Coronary artery (tissue), 2 donors: ENCODE measurements around the gene ITGB8.
A peak's percentile ranks its signal among the peaks of the same experiment; 100 is the strongest.

Source experiments
- DNase-seq: peaks from one replicate; pipeline ENCODE4 v3.0.0-alpha.2; 2017; ENCODE audit warnings: low spot score
- H3K27ac ChIP-seq, 2 donors: fragments of 200-600 bp; sonication (generic); one replicate each; pipeline ENCODE4 v1.5.1; 2016 to 2019
- H3K4me3 ChIP-seq: fragments of 200-600 bp; sonication (generic); 2 replicates; pipeline ENCODE4 v1.5.1; 2016; ENCODE audit warnings: mild to moderate bottlenecking, moderate library complexity
- TF ChIP-seq, protein P1 (sequence below): fragments of 200-600 bp; sonication (generic); IDR thresholded peaks from one replicate; pipeline ENCODE4 v1.5.1; 2019; ENCODE audit warnings: antibody characterized with exemption

The ITGB8 gene

DNA sequence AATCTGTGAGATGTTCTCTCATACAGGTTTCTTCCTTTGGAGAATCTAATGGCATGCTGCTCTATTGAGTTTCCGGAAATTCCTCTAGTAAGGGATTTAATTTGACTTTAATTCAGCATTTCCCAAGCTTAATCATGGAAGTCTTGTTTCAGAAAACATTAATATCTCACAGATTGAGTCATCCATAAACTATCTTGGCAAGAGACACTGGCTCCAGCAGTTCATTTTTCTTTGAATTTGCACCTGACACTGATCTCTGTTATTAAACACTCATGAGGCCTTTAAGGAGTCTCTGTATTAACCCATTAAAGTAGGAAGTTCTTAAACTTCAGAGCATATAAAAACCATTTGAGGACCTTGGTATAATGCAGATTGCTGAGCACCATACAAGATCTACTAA is 3.6 kb upstream of the ITGB8 start:
- TF ChIP-seq, protein P1, sequence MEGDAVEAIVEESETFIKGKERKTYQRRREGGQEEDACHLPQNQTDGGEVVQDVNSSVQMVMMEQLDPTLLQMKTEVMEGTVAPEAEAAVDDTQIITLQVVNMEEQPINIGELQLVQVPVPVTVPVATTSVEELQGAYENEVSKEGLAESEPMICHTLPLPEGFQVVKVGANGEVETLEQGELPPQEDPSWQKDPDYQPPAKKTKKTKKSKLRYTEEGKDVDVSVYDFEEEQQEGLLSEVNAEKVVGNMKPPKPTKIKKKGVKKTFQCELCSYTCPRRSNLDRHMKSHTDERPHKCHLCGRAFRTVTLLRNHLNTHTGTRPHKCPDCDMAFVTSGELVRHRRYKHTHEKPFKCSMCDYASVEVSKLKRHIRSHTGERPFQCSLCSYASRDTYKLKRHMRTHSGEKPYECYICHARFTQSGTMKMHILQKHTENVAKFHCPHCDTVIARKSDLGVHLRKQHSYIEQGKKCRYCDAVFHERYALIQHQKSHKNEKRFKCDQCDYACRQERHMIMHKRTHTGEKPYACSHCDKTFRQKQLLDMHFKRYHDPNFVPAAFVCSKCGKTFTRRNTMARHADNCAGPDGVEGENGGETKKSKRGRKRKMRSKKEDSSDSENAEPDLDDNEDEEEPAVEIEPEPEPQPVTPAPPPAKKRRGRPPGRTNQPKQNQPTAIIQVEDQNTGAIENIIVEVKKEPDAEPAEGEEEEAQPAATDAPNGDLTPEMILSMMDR, result no peak
- Histone ChIP-seq H3K27ac (no peak overlapping the region), H3K4me3 (no peak overlapping the region)
- DNase-seq, result no peak

DNA sequence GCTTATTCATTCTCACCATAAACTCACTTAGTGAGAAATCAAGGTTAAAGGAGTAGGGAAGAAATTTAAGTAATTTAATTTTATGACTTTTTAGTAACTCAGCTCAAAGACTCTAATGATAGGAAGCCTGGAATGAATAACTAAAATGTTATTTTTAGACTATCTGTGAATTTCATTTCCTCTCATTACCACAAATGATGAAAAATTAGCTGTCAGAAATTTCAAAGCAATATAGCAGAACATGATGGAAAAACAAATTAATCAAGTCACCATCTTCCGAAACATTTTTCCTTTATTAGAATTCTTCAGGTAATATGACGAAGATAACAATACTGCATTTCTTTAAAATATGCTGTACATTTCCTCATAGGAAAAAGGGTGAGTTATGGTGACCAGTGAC is 2.7 kb upstream of the ITGB8 start:
- no peak for DNase-seq
- TF ChIP-seq, protein P1, result no peak
- H3K4me3 ChIP-seq, result no peak overlapping the region
- no peak overlapping the region for H3K27ac ChIP-seq

DNA sequence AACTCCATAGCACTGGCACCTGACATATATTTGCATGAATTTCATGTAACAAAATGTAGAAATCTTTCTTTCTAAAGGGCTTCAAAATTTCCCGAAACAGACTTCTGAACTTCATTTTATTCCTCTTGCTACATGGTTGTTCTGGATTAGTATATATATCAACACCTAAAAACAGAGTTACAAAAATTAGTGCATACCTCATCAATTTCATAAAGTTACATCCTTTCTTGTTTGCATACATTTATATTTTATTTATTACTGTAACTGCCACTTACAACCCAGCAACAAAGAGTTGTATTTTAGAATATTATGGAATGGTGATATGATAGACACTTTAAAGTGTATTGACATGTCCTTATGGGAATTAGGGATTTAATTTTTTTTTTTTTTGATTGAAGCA is 2.0 kb upstream of the ITGB8 start:
- Histone ChIP-seq H3K27ac (no peak overlapping the region), H3K4me3 (no peak overlapping the region)
- TF ChIP-seq, protein P1, result no peak
- DNase-seq, result no peak

DNA sequence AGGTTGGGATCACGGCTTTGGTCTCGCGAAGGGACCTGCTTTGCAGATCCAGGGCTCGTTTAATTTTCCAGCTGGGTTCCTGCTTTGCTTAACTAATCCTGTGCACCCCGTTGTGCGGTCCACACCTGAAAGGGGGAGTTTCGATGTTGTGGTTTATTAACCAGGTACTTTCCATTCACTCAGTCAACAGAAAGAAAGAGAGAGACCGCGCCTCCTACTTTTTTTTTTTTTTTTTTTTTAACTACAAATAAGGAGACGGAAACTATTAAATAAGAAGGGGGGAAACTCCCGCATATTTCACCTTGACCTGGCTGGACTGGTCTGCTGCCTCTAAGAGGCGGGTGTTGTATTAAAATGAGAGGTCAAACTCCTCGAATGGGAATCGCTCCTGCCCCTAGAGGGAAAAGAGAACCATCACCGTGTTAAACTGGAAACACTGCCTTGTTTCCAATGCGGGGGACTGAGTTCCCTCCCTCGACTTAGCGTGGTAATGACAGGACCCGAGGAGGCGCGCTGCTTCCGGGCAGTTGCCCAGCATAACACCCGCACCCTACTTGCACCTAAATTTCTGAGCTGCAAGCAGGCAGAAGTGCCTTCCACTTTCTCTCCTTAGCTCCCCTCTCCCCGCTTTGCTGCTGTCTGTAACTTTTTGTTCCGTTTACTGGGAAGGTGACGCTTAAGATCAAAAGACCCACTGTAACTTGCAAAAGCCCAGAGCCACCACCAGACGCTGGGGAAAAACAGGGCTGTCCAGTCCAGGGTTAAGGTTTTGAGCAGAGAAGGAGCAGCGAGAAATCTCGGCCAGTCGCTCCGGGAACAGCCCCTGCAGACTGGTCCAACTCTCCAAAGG is 1.1 kb upstream of the ITGB8 start:
- H3K27ac ChIP-seq, result peak overlapping the region; percentile 90 to 96
- H3K4me3 ChIP-seq, result peak overlapping the region; percentile 89
- TF ChIP-seq, protein P1, result no peak
- DNase-seq, result no peak

DNA sequence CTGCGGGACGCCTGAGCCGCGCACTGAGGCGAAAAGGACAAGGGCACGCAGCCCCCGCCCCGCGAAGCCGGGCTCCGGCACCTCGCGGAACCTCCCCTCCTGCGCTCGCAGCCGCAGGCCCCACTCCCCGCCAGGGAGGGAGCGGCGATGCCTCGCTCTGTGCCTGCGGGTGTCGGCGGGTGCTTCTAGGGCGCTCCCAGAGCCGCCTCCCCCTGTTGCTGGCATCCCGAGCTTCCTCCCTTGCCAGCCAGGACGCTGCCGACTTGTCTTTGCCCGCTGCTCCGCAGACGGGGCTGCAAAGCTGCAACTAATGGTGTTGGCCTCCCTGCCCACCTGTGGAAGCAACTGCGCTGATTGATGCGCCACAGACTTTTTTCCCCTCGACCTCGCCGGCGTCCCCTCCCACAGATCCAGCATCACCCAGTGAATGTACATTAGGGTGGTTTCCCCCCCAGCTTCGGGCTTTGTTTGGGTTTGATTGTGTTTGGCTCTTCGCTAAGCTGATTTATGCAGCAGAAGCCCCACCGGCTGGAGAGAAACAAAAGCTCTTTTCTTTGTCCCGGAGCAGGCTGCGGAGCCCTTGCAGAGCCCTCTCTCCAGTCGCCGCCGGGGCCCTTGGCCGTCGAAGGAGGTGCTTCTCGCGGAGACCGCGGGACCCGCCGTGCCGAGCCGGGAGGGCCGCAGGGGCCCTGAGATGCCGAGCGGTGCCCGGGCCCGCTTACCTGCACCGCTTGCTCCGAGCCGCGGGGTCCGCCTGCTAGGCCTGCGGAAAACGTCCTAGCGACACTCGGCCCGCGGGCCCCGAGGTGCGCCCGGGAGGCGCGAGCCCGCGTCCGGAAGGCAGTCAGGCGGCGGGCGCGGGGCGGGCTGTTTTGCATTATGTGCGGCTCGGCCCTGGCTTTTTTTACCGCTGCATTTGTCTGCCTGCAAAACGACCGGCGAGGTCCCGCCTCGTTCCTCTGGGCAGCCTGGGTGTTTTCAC is 519 bp downstream of the ITGB8 start:
- DNase-seq, result no peak
- Histone ChIP-seq H3K4me3 (peak overlapping the region; percentile 89), H3K27ac (peak overlapping the region; percentile 90 to 96)
- TF ChIP-seq, protein P1, result no peak

DNA sequence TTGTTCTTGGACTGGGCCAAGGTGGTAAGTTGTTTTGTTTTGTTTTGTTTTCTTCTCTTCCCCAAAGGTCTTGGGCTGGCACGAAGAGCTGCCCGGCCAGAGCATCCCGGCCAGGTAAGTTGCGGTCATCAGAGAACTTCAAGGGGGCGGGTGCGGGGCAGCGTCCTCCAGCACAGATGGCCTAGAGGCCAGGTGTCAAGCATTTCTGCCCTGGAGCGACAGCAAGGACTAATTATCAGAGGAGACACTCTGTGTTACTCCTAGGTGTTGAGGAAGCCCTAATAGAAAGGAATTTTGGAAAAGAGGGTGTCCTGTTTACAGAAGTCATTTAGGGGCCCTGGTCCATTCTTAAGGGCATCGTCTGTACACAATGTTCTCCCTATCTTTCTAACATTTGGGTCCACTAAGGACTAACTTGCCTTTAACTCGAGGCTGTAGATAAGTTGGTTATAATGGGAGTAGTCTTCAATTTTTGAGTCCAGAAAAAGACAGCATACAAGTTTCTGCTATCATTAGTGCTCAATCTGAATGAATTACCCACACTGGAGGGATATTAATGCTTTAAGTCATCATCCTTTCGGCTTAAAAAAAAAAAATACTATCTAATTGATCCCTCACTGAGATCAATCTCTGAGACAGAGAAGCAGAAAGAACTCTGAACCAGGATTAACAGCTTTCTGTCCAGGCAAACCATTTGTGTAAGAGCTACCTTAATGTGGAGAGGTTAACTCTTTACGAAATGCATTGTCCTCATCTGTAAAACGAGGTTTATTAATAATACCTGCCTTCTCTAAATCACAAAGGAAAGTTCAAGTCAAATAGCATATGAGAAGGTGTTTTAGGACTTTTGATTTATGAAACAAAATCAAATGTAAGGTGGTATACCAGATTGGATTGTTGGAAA is 1.5 kb downstream of the ITGB8 start:
- Histone ChIP-seq H3K4me3 (peak overlapping the region; percentile 89), H3K27ac (peak overlapping the region; percentile 90 to 96)
- DNase-seq, result no peak
- TF ChIP-seq, protein P1, result no peak
